Measurements from ENCODE around the gene GOLGA8T.
"Not testable (repeated sequence)": the region's sequence is repeated elsewhere in the genome, so short reads cannot be mapped to it uniquely, and the experiment has no call there.

The GOLGA8T gene

GRCh38 chr15:30191639-30192038 is 56.8 kb downstream of the GOLGA8T start:
- not testable (repeated sequence) for DNase-seq

GRCh38 chr15:30192119-30192745 is 57.4 kb downstream of the GOLGA8T start:
- DNase-seq = not testable (repeated sequence)

- not testable (repeated sequence) for DNase-seq
These were observed 58.0 kb downstream of the GOLGA8T start for GRCh38 chr15:30192892-30193291.

Data from NCI-H446 treated with DMSO at 0.1 percent for 48 hours (cell line).